ENCODE measurements around the gene SNORC.

SNORC gene

GRCh38 chr2:232884001-232884421 is 13.9 kb downstream of the SNORC start:
- ATAC-seq, result no peak
- TF ChIP-seq GLIS3 (CRISPR knock-in tag; IDR thresholded peaks at IDR 0.05) (no peak), SNAI2 (CRISPR knock-in tag; IDR thresholded peaks at IDR 0.05) (no peak), ESRRG (CRISPR knock-in tag; IDR thresholded peaks at IDR 0.05) (no peak), CSRNP3 (CRISPR knock-in tag; IDR thresholded peaks at IDR 0.05) (no peak), ZFP30 (CRISPR knock-in tag; IDR thresholded peaks at IDR 0.05) (no peak), ZNF565 (CRISPR knock-in tag; conservative IDR thresholded peaks at IDR 0.05; ENCODE audit: low read depth) (no peak), RARB (CRISPR knock-in tag; IDR thresholded peaks at IDR 0.05) (no peak), TCF4 (CRISPR knock-in tag; IDR thresholded peaks at IDR 0.05; ENCODE audit: borderline replicate concordance) (no peak), ISL1 (CRISPR knock-in tag; IDR thresholded peaks at IDR 0.05) (no peak), PATZ1 (CRISPR knock-in tag; IDR thresholded peaks at IDR 0.05; ENCODE audit: borderline replicate concordance) (no peak), CSDC2 (CRISPR knock-in tag; IDR thresholded peaks at IDR 0.05) (no peak), ZNF70 (CRISPR knock-in tag; IDR thresholded peaks at IDR 0.05) (no peak), ARNTL (CRISPR knock-in tag; IDR thresholded peaks at IDR 0.05; ENCODE audit: borderline replicate concordance, low read depth) (no peak), BACH2 (CRISPR knock-in tag; IDR thresholded peaks at IDR 0.05; ENCODE audit: borderline replicate concordance) (no peak), ZC3H10 (CRISPR knock-in tag; IDR thresholded peaks at IDR 0.05) (no peak), POU6F1 (CRISPR knock-in tag; IDR thresholded peaks at IDR 0.05; ENCODE audit: borderline replicate concordance, low read depth) (no peak), TOX (CRISPR knock-in tag; IDR thresholded peaks at IDR 0.05; ENCODE audit: borderline replicate concordance) (no peak), PPARA (CRISPR knock-in tag; IDR thresholded peaks at IDR 0.05; ENCODE audit: borderline replicate concordance) (no peak)

- no peak for ATAC-seq
- no peak for TF ChIP-seq ZFP3 (CRISPR knock-in tag; IDR thresholded peaks at IDR 0.05)
- TF ChIP-seq SNAI2 (CRISPR knock-in tag; IDR thresholded peaks at IDR 0.05), result no peak
- TF ChIP-seq TCF4 (CRISPR knock-in tag; IDR thresholded peaks at IDR 0.05; ENCODE audit: borderline replicate concordance), result no peak
- no peak for TF ChIP-seq ESRRG (CRISPR knock-in tag; IDR thresholded peaks at IDR 0.05)
These were observed 14.6 kb downstream of the SNORC start for GRCh38 chr2:232884549-232885263.

GRCh38 chr2:232885264-232885961 is 15.3 kb downstream of the SNORC start:
- no peak for ATAC-seq
- no peak for TF ChIP-seq ARNTL (CRISPR knock-in tag; IDR thresholded peaks at IDR 0.05; ENCODE audit: borderline replicate concordance, low read depth)
- TF ChIP-seq CREB5 (CRISPR knock-in tag; IDR thresholded peaks at IDR 0.05; ENCODE audit: low read depth), result no peak
- no peak for TF ChIP-seq ZFP3 (CRISPR knock-in tag; IDR thresholded peaks at IDR 0.05)
- TF ChIP-seq PATZ1 (CRISPR knock-in tag; IDR thresholded peaks at IDR 0.05; ENCODE audit: borderline replicate concordance), result no peak
- no peak for TF ChIP-seq TCF4 (CRISPR knock-in tag; IDR thresholded peaks at IDR 0.05; ENCODE audit: borderline replicate concordance)
- no peak for TF ChIP-seq BACH2 (CRISPR knock-in tag; IDR thresholded peaks at IDR 0.05; ENCODE audit: borderline replicate concordance)
- TF ChIP-seq POU6F1 (CRISPR knock-in tag; IDR thresholded peaks at IDR 0.05; ENCODE audit: borderline replicate concordance, low read depth), result no peak
- TF ChIP-seq PPARA (CRISPR knock-in tag; IDR thresholded peaks at IDR 0.05; ENCODE audit: borderline replicate concordance), result no peak
- TF ChIP-seq TOX (CRISPR knock-in tag; IDR thresholded peaks at IDR 0.05; ENCODE audit: borderline replicate concordance), result no peak
- TF ChIP-seq GLIS3 (CRISPR knock-in tag; IDR thresholded peaks at IDR 0.05), result no peak
- TF ChIP-seq RARB (CRISPR knock-in tag; IDR thresholded peaks at IDR 0.05), result no peak
- TF ChIP-seq ZFP30 (CRISPR knock-in tag; IDR thresholded peaks at IDR 0.05), result no peak
- TF ChIP-seq ZC3H10 (CRISPR knock-in tag; IDR thresholded peaks at IDR 0.05), result no peak
- TF ChIP-seq TSHZ2 (CRISPR knock-in tag; IDR thresholded peaks at IDR 0.05), result no peak
